ENCODE measurements around the gene MTM1.

MTM1 gene

DNA sequence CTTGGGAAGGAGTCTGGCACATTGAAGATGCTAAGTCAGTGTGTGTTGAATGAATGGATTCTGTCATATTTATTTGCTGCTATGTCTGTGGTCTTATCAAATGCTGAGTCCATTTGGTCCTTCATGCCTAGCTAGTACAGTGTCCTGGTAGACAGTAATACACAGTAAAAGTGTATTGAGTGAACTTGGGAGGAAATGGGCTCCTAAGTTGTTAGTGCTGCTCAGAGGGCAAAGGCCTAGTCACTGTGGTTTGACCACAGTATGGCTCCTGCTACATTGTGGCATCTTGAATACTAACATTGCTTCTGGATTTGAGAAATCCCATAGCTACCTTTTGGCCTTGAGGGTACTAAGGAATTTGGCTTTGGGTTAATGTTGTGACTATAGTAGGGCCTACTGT, 33.9 kb downstream of the MTM1 start:
- TF ChIP-seq, protein P1, sequence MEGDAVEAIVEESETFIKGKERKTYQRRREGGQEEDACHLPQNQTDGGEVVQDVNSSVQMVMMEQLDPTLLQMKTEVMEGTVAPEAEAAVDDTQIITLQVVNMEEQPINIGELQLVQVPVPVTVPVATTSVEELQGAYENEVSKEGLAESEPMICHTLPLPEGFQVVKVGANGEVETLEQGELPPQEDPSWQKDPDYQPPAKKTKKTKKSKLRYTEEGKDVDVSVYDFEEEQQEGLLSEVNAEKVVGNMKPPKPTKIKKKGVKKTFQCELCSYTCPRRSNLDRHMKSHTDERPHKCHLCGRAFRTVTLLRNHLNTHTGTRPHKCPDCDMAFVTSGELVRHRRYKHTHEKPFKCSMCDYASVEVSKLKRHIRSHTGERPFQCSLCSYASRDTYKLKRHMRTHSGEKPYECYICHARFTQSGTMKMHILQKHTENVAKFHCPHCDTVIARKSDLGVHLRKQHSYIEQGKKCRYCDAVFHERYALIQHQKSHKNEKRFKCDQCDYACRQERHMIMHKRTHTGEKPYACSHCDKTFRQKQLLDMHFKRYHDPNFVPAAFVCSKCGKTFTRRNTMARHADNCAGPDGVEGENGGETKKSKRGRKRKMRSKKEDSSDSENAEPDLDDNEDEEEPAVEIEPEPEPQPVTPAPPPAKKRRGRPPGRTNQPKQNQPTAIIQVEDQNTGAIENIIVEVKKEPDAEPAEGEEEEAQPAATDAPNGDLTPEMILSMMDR (IDR thresholded peaks at IDR 0.05; ENCODE audit: insufficient read depth, missing control alignments) = no peak
- FAIRE-seq (no peak), DNase-seq (ENCODE audit: insufficient read length, low spot score) (no peak)

DNA sequence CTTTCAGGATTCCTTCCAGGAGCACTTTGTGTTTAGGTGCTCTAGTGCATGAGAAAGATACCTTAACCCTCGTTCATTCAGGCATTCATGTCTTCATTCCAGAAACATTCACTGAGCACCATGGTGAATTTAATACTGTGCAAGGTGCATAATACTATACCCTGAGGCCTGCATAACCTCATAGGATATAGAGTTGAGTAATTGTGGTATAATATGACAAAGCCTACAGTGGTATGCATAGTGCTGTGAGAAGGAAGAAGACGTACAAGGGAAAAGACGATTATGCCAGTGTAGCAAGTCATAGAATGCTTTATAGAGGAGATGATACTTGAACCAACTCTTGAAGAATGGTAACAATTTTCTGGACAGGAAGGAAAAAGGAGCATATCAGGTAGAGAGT, 34.3 kb downstream of the MTM1 start:
- FAIRE-seq (no peak), DNase-seq (ENCODE audit: insufficient read length, low spot score) (no peak)
- TF ChIP-seq, protein P1 (IDR thresholded peaks at IDR 0.05; ENCODE audit: insufficient read depth, missing control alignments) = no peak

DNA sequence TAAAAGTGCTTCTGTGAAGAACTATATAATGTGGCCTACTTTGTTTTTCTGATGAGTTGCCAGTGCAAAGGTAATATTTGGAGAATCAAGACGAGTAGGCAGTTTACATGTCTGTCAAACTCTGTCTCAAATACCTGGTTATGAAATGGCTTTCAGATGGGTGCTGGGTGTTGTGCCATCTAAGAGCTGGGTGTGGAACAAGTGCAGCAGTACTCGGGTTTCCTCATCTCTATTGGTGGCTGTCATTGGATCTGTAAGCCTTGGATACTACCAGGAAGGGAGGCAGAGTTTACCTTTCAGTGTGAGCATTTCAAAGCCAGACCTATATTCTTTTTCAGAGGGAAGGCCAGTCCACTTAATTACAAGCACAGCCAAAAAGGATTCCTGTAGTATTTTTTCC, 37.2 kb downstream of the MTM1 start:
- no peak for FAIRE-seq
- DNase-seq (ENCODE audit: insufficient read length, low spot score) = no peak
- TF ChIP-seq, protein P1 (IDR thresholded peaks at IDR 0.05; ENCODE audit: insufficient read depth, missing control alignments) = no peak

DNA sequence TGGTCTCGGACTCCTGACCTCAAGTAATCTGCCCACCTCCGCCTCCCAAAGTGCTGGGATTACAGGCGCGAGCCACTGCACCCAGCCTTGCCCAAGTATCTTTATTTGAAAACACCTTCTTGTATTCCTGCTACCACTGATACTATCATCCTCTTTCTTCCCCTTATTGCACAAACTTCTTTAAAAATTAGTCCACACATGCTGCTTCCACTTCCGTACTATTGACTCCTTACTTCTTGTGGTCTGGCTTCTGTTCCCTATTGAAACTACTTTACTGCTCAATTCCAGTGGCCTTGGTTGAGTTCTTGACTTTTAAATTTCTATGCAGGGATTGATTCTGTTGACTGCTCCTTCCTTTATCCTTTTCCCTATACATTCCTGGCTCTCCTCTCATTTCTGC, 38.8 kb downstream of the MTM1 start:
- FAIRE-seq = no peak
- TF ChIP-seq, protein P1 (IDR thresholded peaks at IDR 0.05; ENCODE audit: insufficient read depth, missing control alignments) = no peak
- no peak for DNase-seq (ENCODE audit: insufficient read length, low spot score)

DNA sequence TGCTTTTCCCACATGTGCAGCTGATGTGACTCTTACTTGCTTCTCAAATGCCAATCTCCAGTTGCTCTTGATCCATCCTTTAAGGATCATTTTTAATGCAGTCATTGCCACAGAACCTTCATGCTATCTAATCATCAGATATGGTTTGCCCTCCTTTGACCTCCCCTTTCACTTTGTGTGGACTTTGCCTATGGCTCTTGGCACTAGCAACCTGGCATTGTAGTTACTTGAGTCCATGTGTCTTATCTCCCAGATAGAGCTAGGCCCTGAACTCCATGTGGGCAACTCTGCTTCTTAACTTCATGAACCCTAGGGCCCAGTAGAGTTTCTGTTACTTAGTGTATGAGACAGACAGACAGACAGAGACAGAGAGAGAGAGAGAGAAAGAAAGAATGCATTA, 41.6 kb downstream of the MTM1 start:
- TF ChIP-seq, protein P1 (IDR thresholded peaks at IDR 0.05; ENCODE audit: insufficient read depth, missing control alignments) = no peak
- no peak for FAIRE-seq
- DNase-seq (ENCODE audit: insufficient read length, low spot score) = no peak

DNA sequence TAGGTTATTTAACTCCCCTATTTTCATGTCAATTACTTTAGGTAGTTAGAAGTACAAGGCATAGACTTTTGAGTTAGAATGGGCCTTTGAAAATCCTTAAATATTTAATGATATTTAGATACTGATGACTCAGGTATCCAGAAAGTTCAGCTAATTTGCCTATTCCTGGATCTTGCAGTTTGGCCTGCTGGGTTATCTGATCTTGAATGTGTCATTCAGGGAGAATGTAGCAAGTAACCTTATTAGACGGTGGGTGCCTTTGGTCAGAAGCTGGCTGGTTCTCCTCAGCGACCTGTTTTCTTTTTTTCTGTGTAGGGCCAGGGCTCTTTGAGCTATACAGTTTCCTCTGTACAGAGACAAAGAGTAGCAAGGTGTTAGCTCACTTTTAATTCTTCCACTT, 42.0 kb downstream of the MTM1 start:
- FAIRE-seq (no peak), DNase-seq (ENCODE audit: insufficient read length, low spot score) (no peak)
- TF ChIP-seq, protein P1 (IDR thresholded peaks at IDR 0.05; ENCODE audit: insufficient read depth, missing control alignments) = no peak

DNA sequence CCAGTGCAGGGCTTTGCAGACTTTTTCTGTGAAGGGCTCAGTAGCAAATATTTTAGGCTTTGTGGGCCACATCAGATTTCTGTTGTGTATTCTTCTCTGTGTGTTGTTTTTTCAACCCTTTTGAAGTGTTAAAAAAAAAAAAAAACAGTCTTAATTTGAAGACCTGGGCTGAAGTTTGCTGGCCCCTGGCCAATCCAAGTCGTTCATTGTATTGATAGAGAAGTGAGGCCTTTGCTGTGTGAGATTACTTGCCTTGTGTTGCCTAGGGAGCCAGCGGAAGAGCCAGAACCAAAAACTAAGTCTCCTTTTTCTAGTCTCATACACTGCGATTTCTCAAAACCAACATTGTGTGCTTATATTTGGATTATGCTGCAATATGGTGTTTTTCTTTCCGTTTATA, 46.9 kb downstream of the MTM1 start:
- no peak for DNase-seq (ENCODE audit: insufficient read length, low spot score)
- TF ChIP-seq, protein P1 (IDR thresholded peaks at IDR 0.05; ENCODE audit: insufficient read depth, missing control alignments) = no peak
- FAIRE-seq = no peak

Data from D721Med (cell line).